HG03460 (cell line): Measurements from ENCODE around the gene GPR12.
"Not testable (repeated sequence)": the region's sequence is repeated elsewhere in the genome, so short reads cannot be mapped to it uniquely, and the experiment has no call there.

Experiments
- ATAC-seq: cut with Tn5 transposase; IDR thresholded peaks from one replicate; pipeline ENCODE4 v1.9.1; 2021; ENCODE audit not compliant: unreplicated experiment

The GPR12 gene

DNA sequence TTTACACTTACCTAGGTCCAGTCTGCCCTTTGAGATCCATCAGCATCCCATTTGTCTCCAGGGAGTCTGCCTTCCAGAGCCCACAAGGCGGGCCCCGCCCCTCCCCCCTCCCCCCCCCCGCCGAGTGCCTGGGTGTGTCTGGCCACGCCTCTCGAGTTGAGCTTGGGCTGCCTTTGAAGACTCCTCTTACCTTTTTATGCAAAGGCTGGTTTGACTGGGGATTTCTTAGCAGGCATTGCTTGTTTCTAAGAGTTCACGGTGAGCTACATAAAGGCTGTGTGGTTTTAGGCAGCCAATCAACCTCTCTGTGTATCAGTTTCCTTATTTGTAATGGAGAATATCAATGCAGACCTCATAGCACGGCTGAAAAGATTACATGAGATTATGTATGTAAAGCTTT, 11.3 kb downstream of the GPR12 start:
- ATAC-seq: no peak

DNA sequence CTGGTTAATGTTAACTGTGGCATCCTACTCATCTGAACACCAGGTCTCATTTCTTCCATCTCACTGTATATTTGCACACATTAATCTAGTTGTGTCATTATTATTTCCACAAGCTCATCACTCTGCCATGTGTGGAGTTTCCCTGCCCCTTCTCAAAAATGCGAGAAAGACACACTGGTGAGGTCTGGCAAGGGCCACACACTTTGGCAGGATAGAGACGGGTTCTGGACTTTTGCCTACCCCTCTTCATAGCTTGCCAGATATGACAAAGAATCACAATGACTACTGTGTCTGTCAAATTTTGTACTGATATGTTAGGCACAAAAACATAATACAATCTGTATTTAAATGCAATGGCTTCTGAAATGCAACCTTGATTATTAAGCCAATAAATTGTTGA, 12.9 kb downstream of the GPR12 start:
- no peak for ATAC-seq

DNA sequence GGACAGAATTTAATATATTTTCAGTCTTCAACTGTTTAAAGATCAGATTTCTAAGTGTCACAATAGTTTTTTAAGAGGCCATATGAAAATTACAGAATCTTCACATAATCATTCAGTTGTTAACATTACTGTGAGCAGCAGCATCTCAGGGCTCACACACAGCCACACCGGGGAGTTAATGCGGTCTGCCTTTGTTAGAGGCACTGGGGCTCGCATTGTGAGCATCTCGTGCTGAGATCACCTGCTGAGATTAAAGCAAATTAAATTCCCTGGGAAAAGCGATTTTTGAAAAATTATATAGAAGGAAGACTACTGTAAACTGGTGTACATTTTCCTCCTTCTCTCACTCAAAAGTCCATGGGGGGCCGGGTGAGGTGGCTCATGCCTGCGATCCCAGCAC, 16.6 kb downstream of the GPR12 start:
- no peak for ATAC-seq

DNA sequence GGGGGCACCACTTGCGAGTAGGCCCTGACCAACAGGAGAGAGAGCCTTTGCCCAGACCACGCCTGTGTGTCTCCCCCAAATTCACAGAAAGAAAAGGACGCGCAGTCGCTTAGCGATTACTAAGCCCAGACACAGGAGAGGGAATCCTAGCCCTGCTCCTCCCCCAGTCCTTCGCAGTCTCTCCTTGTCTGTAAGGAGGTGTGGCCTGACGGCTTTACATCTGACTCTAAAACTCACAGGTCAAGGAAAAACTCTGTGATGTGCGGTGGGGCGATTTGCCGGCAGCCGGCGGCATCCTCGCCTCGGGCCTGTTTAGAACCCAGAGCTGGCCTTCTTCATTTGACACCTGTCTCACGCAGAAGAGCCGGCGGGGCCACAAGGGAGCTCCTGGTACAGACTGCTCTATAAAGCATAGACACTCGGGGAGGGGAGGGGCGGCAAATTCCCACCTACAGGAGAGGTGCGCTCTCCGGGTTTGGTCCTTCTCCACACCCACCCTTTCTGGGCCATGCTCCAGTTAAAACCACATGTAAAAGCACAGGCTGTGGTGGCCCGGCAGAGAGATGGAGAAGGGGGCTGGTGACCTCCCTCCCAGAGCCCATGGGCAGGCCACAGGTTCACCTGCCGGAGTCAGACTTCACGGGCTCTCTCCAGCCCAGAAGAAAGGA, 17.8 kb downstream of the GPR12 start:
- no peak for ATAC-seq

DNA sequence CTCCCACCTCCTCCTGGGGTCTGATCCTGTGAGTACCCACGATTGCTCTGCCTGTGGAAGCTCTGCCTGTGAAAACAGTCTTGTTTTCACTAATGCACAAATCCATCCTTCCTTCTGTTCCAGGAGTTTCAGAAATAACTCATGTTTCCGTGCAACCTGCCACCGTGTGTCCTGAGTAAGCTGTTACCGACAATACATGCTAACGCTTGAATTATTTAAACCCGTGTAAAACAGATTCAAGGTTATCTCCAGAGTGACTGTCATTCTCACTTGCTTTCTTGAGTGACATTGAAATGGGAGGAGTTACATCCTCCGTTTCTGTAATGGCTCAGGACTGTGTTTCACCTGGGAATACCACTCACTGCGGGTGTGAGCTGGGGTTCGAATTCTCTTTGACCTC, 24.9 kb downstream of the GPR12 start:
- ATAC-seq: no peak

DNA sequence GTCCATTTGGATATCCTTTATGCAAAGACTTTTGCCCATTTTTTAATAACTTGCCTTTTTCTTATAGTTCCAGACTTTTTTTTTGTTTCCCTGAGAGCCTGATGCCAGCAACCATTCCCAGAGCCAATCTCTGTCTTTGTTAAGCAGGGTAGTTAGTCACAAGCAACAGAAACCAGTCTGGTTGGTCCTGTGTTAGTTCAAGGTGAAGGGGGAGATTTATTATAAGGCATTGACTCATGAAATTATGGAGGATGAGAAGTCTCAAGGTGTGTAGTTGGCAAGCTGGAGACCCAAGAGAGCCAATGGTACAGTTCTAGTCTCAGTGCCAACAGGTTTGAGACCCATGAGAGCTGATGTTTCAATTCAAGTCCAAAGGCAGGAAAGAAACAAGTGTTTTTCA, 33.0 kb downstream of the GPR12 start:
- ATAC-seq: no peak

DNA sequence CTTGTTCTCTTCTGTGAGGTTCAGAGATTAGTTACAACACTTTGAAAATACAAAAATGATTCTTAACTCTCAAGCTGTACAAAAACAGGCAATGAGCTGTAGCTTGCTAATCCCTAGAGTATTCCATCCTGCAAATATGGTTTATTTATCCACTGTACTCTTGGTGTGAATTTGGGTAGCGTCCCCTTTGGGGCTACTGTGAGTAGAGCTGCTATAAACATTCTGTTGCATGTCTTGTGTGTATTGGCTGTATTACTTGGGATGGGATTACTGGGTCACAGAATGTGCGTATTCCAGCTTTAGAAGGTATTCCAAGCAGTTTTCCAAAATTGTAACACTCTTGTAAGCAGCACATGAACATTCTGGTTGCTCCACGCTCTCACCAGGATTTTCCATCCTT, 33.5 kb downstream of the GPR12 start:
- ATAC-seq: no peak

DNA sequence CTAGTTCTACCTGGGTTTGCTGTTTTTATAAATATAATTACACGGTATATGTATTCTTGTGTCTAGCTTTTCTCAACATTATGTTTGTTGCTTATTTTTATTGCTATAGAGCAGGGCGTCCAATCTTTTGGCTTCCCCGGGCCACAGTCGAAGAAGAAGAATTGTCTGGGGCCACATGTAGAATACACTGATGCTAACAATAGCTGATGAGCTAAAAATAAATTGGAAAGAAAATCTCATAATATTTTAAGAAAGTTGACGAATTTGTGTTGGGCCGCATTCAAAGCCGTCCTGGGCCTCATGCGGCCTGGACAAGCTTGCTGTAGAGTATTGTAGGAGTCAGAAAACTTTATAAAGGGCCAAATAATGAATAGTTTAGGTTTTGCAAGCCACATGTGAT, 33.9 kb downstream of the GPR12 start:
- ATAC-seq: no peak

DNA sequence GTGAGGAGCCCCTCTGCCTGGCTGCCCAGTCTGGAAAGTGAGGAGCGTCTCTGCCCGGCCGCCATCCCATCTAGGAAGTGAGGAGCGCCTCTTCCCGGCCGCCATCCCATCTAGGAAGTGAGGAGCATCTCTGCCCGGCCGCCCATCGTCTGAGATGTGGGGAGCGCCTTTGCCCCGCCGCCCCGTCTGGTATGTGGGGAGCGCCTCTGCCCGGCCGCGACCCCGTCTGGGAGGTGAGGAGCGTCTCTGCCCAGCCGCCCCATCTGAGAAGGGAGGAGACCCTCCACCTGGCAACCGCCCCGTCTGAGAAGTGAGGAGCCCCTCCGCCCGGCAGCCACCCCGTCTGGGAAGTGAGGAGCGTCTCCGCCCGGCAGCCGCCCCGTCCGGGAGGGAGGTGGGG, 37.0 kb downstream of the GPR12 start:
- ATAC-seq: not testable (repeated sequence)

DNA sequence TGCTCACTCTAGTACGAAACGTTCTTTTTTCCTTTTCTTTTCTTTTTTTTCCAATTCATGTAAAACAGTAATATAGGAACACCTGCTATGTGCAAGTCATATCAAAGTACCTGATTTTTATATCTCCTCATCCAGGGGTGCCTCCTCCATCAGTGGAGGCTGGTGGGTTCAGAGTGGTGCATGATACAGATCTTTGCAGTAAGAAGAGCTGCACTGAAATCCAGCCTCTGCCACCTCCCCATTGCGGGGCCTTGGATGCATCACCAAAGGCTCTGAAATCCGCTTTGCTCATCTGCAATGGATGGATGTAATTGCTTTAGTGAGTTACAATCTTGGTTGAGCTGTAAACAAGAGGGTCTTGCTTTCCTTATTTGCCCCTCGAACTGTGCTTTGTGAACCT, 38.3 kb downstream of the GPR12 start:
- ATAC-seq: no peak

DNA sequence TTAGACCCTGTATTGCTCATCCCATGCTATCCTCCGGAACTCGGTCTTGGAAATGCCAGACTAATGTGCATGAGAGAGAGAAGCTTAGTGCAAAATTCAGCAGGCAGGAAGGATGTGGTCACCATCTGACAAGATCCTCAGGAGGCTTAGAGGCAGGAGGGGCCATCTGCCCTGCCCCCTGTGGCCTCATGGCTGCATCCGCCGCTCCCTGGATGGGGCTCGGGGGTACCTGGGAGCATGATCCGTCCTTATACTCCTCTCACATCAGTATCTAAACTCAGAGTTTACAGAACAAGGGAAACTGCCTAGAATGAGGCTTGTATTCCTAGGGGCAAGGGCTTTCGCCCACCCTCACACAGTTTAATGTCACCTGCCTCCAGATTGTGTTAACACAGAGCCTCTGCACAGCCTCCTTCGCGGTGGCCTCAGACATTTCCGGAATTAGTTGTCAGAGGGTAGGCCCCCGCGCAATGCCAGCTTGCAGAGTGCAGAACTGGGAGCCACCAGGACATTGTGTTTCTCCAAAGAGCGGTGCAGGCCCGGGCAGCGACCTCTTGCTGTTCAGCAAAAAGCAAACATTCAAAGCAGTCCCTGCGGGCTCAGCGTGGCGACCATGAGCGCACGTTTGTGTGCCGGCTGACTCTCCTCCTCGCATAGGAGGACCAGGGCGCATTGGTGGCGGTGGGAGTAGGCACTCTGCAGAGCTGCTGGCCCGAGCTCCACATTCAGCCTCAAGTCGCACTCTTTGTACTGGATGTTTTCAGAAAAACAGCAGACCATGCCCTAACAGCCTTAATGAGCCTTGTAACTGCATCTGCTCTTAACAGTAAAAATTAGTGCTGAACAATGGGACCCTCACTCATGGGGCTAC, 39.1 kb downstream of the GPR12 start:
- ATAC-seq: peak; percentile 76

DNA sequence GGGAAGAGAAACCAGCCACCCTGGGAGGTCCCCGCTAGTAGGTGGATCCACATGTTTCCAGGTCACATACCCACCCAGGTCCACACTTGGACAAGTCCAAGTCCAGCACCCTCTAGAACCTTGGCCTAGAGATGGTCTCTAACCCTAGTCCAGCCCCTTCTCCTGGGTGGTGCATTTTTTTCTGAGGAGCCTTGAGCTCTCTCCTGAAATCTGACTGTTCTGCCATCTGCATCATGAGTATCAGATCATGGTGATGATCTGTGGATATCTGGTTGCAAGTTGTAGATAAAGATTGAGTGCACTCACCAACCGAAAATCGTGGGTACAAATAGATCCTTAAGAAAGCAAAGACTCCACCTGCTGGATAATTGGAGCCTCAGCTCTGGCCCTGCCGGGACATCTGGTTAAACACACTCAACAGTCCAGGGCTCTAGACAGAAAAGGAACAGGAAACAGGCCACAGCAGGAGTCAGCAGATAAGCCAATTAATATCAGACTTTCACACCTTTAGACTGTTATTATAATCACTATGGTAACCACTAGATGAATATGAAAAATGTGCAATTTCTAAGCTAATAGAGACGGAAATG, 41.1 kb downstream of the GPR12 start:
- no peak for ATAC-seq

DNA sequence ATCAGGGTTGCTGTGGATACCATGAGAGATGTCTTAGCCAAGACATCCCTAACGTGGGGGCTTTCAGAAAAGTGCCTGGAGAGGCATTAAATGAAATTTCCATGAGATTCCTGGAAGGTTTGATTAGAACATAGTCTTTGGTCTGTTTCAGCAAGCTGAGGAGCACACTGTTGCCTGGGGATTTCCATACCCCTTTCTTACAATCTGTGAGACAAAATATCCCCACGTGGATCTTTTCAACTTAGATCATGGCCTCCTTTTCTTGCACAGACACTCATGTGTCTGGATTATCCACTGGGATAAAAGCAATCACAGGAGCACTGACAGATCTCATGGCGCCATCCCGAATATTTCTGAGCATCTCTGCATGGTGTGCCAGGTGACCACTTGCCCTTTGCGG, 41.7 kb downstream of the GPR12 start:
- no peak for ATAC-seq

DNA sequence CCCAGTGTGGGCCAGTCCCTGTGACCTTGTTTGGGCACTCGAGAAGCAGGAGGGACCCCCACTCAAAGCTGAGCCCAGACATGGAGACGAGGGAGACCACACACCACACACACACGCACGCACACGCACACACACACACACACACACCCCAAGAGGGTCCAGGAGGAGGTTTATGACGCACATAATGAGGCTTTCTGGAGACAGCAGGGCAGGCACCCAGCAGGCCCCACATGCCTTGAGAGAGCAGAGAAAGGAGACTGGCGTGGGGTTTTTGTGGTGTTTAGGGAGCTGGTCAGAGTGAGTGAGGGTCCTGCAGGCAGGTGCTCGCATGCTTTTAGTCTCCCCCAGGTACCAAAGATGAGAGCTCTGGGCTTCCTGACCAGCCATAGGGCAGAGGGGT, 42.4 kb downstream of the GPR12 start:
- no peak for ATAC-seq

DNA sequence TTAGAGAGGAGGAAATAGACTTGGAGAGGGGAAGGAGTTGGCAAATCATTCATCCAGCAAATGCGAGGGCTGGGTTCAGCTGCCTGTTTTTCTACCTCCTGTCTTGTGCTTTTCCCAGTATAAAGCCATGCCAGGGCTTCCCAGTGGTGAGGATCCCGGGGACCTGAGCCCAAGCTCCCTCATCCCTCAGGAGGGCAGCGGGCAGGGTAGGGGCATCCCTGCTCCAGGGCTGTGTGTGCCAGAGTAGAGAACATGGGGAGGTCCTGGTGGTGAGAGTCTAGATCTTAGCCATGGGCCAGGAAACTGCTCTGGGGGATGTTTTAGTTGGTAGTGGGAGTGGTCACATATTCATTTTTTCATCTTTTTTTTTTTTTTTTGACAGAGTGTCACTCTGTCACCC, 43.6 kb downstream of the GPR12 start:
- no peak for ATAC-seq

DNA sequence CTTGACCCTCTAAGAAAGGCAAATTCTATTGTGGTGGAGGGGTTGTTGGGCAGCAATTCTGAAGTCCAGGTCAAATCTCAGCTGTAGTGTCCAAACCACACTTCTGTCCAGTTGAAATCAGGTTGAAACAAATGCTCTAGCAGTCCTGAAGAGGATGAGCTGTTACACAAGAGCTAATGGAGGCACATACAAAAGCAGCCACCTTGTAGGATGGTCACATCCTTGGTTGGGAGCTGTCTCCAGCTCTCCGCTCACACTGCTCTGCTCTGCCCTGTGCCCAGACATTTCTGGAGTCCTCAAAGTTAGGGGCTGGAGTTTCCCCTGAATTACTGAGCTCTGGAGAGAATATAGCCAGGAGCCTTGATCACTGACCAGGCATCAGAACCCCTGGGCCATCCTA, 47.2 kb downstream of the GPR12 start:
- ATAC-seq: no peak

DNA sequence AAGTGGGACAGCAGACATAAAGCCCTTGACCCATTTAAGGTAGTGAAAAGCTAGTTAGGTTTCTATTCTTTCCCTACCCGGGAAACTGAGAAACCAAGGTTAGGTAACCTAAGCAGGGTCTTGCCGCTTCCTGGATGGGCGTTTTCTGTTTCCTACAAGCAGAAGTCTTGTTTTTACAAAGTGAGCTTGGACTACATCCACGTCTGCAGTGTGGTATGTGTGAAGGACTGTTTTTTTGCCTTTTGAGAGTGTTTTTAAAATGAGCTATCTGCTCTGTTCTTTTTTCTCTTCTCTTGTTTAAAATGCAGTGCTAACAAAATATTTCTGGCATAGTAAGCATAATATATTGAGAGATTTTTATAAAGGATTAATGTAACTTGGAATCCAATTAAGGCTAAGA, 49.4 kb downstream of the GPR12 start:
- ATAC-seq: no peak

DNA sequence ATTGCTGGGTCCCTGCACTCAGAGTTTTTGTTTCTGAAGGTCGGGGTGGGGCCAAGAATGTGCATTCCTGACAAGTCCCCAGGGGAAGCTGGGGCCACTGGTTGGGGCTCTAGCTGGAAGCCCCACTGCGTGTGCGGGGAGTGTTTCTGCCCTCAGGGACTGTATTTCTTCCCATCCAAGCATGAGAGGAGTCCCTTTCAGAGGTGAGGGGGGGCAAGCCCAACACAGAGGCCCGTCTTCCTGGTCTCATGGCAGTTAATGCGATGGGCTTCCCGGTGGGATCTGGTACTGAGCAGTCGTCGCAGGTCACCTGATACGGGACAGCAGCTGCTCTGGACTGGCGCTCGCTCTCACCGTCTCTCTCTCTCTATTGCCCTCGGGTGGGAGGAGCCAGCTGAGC, 50.4 kb downstream of the GPR12 start:
- ATAC-seq: no peak

DNA sequence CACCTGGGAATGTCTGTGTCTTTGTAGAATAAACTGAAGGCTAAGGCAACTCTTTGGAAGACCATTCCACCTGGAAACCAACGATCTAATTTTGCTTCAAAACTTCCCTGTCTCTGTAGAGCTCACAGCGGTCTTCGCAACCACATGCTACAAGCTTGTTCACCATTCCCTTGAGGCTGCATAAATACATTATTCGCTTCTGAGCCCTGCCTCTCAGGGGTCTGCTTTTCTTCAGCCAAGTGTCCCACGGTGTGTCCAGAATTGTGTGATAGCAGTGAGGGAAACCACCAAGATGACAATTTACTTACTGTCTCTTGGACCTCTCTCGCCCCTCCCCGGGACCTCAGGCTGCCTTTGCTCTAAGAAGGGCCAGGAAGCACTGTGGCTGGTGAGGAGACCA, 51.1 kb downstream of the GPR12 start:
- no peak for ATAC-seq

DNA sequence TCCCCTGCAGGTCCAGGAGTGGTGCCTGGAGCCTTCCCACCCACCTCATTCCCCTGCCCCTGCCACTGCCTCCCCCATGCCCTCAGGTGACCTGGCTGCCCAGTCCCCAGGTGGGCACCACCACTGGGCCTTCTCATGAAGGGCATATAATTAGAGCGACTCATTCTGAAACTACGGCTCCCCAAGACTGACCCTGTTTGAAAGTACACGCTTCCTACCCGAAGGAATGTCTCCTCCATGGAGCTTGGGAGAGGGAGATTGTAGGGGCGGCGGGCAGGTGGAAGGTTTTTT, 52.6 kb downstream of the GPR12 start:
- no peak for ATAC-seq

DNA sequence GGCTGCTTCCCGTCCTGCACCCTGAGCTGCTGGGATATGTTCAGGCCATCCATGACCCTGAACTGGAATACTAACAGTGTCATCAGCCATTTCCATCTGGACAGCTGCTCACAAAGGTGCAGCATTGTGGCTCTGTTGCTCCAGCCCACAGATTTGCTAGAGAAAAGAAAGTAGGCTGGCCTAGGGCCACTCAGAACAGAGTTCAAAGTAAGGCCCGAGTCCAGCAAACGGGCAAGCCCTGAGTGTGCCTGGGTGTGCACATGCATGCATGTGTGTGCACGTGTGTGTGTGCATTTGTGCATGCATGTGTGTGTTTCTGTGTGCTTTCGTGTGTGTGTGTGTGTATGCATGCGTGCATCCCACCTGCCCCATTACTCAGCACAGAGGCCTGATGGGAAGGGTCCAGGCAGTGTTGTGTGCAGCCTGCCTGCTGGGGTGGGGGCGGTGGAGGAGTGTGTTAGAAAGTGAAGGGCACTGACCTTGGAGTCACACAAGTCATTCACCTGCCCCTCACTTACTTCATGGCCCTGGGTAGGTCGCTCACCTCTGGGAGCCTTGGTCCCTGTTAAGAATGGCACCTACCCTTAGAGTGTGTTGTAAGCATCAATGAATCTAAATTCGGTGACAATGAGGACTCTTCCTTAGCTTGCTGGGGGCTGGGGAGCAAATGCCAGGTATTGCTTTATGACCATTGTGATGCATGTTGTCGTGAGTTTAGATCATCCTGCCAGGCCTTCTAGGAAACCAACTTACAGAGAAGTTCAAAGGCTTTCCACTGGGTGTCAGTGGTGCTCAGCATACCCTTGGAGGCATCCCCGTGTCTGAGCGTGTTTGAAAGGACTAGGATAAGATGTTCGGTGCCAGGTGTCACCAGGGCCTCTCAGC, 53.2 kb downstream of the GPR12 start:
- ATAC-seq: peak; percentile 62

DNA sequence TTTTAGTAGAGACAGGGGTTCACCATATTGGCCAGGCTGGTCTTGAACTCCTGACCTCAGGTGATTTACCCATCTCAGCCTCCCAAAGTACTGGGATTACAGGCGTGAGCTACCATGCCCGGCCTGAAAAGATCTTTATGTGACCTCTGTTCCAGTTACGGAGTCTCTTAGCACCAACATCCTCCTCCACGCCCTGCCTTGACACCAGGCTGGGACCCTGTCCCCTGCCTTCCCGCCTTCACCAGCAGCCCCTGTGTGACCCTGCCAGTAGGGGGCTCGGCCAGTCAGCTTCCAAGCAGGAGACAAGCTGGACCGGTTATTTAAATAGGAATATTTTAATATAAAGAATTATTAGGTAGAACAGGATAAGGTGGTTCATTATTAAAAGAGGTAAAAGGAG, 54.2 kb downstream of the GPR12 start:
- no peak for ATAC-seq
